ENCODE data around the gene SLC25A21.
"Not testable (repeated sequence)": the region's sequence is repeated elsewhere in the genome, so short reads cannot be mapped to it uniquely, and the experiment has no call there.

SLC25A21 gene

GRCh38 chr14:37036669-37037341 lies 135.6 kb downstream of the SLC25A21 start:
- DNase-seq: no peak

GRCh38 chr14:37035401-37035800 lies 137.0 kb downstream of the SLC25A21 start:
- no peak for DNase-seq

DNA sequence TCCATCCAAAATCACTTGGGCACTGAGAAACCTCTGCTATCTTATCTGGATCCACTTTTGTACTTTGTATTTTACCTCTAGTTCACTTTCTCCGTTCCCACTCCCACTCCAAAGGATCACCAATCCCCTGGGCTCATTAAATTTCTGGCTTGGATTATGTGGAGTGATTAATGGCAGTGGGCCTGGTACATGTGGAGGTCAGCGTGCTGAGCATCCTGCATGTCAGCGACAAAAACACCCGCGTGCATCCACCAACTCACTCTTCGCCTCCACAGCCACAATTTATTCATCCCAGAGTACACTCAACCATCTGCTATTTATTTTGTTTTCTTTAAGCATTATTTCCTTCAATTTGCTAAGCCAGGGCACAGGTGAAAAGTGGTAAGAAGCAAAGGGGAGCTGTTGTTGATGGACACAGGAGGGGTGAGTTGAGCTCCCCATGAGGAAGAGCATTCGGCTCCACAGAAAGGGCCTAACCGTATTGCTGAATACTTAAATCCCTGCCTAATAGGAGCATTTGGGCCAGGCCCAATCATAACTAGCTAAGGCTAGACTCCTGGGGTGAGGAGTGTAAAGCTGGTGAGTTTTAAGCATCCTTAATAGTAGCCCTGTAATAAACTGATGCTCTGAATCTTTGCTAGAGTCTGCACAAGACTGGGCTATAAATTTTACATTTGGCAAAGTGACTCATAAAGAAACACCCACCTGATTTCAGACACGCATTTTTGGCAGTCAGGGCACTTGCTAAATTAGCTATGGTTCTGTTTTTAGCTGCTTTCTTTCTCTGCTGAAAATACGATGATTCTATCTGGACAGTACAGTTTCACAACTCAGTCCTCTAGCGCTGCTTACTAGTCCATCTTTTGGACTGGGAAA lies 137.8 kb downstream of the SLC25A21 start:
- no peak for DNase-seq

- DNase-seq: no peak
Measured at GRCh38 chr14:37032863-37033262, 139.5 kb downstream of the SLC25A21 start.

DNA sequence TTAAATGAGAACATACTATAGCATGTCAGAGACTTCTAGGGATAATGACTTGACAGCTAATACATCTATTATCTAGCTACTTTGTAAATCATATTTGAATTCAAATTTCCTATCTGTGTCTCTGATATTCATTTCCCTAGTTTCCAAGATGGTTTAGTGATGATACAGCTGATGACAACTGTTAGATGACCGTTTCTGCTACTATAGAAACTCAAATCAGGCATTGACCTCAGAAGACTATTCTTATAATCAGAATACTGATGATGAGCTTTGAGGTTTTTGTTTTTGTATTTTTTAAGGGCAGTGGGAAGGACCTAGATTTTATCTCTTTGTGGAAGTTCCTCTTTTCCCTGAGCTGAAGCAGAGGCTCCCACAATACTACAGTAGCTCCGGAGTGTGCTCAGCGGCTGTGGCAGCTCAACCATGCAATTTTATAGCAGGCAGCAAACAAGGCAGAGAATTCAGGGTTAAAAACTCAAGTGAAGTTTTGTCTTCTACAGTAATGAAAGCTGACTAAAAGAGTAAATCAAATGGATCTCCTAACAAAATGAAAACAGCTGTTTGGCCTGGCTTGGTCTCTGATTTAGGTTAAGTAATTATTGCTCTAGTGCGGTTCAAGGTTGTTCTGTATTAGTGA lies 145.1 kb downstream of the SLC25A21 start:
- DNase-seq: no peak

GRCh38 chr14:37023875-37024565 lies 148.4 kb downstream of the SLC25A21 start:
- DNase-seq: no peak

DNA sequence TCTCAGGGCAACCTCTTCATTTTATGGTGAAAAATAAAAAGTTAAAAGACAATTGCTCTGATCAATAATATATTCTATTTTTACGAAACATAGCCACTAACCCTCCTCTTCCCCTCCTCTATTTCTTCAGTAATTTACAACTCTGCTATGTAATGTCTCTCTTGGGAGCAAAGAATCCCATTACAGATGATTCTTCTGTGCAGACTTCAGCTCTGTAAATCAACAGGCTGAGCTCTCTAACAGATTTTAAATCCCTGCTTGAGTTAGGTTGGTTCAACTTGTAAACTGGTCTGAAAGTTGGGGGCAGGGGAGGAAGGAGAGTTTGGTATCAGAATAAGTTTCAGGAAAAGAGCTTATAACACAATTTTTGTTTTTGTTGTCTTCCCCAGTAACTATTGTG lies 151.0 kb downstream of the SLC25A21 start:
- no peak for DNase-seq

GRCh38 chr14:37019488-37019887 lies 152.9 kb downstream of the SLC25A21 start:
- DNase-seq: no peak

DNA sequence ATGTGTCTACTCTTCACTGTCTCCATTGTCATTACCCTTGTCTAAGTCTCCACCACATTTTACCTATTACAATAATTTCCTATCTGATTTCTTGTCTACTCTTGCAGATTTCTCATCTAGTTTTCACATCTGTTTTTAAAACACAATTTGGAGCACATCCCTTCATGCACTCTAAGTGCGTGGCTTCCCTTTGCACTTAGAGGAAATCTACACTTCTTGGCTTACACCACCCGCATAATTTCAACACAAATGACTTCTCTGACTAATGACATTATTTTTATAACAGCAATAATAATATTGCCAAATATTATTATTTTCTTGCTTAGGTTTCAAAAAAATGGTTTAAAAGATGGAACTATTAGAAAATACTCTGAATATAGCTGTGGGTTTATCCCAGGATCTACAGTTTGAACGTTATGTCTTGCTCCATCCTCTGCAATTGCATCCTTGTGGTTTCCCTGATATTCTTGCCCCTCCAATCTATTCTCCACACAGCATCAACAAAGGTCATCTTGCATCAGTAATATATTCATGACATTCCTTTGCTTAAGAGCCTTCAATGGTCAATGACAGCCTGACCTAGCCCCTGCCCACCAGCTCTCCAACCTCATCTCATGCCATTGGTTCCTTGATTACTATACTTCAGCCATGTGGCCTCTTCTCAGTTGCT lies 153.7 kb downstream of the SLC25A21 start:
- no peak for DNase-seq

DNA sequence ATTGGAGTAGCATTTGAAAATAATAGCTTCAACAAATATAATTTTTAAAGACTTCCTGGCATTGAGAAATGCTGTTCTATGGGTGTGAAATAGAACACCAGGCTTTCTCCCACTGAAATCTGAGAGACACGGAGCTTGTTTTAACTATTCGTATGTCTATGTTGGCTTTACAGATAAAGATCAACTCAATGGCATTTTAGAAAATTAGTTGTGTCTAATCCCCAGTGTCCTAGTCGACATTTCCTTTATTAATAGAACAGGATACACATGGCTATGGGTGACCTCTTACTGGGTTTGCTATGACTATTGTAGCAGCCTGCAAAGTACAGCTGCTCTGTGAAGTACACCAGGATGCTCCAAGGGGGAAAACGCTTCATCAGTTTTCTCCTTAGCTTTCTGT lies 159.3 kb downstream of the SLC25A21 start:
- peak; percentile 20 for DNase-seq

- no peak for DNase-seq
Measured at GRCh38 chr14:36998686-36999085, 173.7 kb downstream of the SLC25A21 start.

- DNase-seq: no peak
Measured at GRCh38 chr14:36997843-36998242, 174.6 kb downstream of the SLC25A21 start.

GRCh38 chr14:36996857-36997590 lies 175.4 kb downstream of the SLC25A21 start:
- no peak for DNase-seq

- no peak for DNase-seq
Measured at GRCh38 chr14:36996133-36996856, 176.1 kb downstream of the SLC25A21 start.

- DNase-seq: no peak
Measured at GRCh38 chr14:36989806-36990205, 182.6 kb downstream of the SLC25A21 start.

GRCh38 chr14:36988989-36989388 lies 183.4 kb downstream of the SLC25A21 start:
- no peak for DNase-seq

GRCh38 chr14:36988568-36988967 lies 183.8 kb downstream of the SLC25A21 start:
- DNase-seq: no peak

GRCh38 chr14:36986407-36986806 lies 186.0 kb downstream of the SLC25A21 start:
- no peak for DNase-seq

DNA sequence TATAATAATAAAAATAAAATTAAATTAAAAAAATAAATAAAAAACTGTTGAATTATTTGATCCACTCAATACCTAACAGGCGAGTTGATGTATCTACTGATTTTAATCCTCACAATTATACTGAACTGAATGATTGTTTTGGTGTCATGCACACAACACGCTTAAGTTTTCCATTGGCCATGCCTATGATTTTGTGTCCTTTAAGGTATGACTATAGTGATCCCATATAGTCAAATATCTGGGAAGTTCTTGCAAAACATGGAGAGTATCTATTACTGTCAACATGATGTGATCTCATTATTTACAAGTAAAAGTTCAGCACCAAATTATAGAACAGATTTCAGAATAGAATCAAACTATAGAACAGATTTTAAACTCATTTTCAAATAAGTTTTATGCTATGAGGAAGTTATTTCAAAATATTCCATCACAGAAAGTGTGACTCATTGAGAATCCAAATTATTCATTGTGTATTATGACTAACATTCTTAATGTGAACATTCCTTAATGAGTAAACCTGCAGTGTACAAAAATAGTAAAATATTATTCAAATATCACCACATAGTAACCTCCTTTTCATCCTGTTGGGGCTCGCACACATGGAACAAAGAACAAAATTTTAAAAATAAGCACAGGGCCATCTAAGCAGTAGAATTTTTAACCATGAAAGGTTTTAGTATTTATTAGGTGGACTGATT lies 190.4 kb downstream of the SLC25A21 start:
- no peak for DNase-seq

GRCh38 chr14:36980413-36980812 lies 192.0 kb downstream of the SLC25A21 start:
- DNase-seq: not testable (repeated sequence)

- DNase-seq: no peak
Measured at GRCh38 chr14:36979863-36980262, 192.5 kb downstream of the SLC25A21 start.
